HG02870 (cell line): Measurements from ENCODE around the gene PSRC1.

Source experiments
- ATAC-seq: cut with Tn5 transposase; IDR thresholded peaks from one replicate; pipeline ENCODE4 v1.9.1; 2021; ENCODE audit warnings: mild to moderate bottlenecking, moderate library complexity; ENCODE audit not compliant: unreplicated experiment

The PSRC1 gene

GRCh38 chr1:109248797-109249629 lies 33.9 kb downstream of the PSRC1 start, which contains the start of gene CELSR2:
CELSR2 (plus strand) TSS chr1:109249539; CDS start chr1:109250080, 541 bp downstream.
- peak; percentile 69 for ATAC-seq

DNA sequence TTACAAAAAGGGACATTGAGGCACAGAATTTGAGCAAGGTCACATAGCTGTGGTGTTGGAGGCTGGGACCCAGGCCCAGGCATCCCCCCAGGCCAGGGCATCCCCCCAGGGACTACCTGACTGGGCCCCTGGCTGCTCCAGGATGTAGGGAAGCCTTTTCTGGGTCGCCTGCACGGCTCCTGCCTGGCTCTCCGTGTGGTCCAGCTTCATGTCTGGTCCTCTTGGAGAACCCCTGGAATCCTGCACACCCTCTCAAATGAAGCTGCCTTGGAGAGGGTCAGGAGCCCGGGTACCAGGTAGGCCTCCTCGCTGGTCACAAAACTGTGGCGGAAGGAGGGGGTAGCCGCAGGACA lies 34.5 kb downstream of the PSRC1 start:
- ATAC-seq, result no peak

GRCh38 chr1:109247401-109248365 lies 35.3 kb downstream of the PSRC1 start:
- ATAC-seq, result no peak

GRCh38 chr1:109246141-109246551 lies 36.8 kb downstream of the PSRC1 start:
- no peak for ATAC-seq

- no peak for ATAC-seq
Measured at GRCh38 chr1:109243860-109244552, 38.9 kb downstream of the PSRC1 start.

GRCh38 chr1:109243221-109243620 lies 39.7 kb downstream of the PSRC1 start:
- no peak for ATAC-seq

DNA sequence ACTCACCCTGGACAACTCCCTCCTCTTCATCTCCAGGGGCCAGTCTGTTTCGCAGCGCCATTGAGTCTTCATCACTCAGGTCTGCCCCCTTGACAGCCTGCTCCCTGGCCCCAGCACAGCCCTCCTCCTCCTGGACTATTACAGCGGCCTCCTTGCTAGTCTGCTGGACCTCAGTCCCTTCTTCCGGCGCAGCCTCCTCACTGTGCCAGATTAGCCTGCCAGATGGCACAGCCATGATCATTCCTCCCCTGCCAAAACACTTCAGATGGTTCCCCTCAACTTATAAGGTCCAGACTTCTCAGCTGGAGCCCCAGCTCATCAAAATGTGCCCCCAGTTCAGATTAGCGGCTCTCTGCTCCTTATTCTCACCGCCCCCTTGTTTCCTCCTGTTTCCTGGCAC lies 40.6 kb downstream of the PSRC1 start:
- no peak for ATAC-seq

DNA sequence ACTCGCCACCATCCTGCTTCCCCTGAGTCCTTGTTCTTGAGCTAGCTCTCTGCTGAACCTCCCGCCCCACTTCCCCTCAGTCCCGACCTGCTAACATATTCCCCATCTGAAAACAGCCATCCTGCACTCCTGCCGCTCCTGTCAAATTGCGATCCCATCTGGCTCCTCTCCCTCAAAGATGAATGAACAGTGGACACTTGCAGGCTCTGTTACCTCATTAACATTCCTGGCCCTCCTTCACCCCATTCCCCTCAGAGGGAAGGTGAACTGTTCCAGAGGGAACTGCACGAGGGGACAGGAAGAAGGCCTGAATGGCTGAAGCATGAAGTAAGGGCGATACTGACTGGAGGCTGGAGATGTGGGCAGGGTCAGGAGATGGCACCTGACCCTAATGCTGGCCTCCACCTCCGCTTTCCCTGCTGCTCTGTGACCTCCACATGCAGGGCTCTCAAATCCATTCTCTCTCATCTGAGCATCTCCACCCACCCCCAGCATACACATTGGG lies 41.1 kb downstream of the PSRC1 start:
- no peak for ATAC-seq

- ATAC-seq, result no peak
Measured at GRCh38 chr1:109241344-109241743, 41.6 kb downstream of the PSRC1 start.

GRCh38 chr1:109240158-109241152 lies 42.5 kb downstream of the PSRC1 start:
- no peak for ATAC-seq

GRCh38 chr1:109239409-109240068 lies 43.4 kb downstream of the PSRC1 start:
- ATAC-seq, result no peak

DNA sequence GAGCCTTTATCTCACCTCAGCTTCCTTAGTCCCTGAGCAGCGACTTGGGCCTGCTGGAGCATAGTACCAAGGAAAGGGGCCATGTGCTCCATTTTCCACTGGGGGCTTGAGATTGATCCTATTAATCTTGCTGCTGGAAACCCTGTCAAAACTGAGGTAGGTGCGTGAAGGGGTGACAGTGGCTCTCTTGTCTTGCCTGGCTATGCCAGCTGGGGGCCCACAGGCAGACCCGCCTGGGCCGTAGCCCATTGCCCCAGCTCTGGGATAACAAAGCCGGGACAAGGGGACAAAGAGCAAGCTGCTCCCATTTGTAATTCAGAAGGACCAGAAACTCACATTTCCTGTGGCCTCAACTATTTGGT lies 43.9 kb downstream of the PSRC1 start:
- no peak for ATAC-seq

DNA sequence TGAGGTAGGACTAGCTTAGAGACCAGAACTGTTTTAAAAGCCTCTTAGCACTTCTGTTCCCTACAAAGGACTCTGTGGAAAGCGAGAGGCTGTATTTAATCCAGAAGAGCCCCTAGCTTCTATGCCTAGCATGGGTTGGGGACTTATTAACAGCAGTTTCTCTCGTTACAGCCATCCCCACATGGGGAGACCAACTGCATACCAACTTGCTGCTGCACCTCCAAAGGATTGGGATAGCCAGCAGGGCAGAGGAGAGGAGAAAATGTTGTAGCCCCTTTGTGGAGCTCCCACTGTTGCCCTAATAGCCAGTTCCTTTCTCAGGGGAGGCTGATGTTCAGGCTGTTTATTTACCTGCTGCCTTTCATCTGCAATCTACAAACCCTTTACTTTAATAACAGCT lies 44.6 kb downstream of the PSRC1 start:
- ATAC-seq, result no peak

DNA sequence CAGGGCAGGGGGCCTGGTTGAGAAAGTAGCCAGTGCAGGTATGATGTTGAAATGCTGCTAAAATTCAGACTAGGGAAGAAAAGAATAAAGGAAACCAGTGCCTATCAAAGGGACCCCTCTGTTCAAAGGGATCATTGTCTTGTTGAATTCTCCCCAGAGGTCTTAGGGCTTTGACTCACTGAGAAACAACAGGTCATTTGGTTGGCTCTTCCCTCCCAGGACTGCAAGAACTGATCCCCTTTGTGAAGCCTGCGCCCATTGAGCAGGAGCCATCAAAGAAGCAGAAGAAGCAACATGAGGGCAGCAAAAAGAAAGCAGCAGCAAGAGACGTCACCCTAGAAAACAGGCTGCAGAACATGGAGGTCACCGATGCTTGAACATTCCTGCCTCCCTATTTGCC lies 45.4 kb downstream of the PSRC1 start:
- ATAC-seq, result no peak

DNA sequence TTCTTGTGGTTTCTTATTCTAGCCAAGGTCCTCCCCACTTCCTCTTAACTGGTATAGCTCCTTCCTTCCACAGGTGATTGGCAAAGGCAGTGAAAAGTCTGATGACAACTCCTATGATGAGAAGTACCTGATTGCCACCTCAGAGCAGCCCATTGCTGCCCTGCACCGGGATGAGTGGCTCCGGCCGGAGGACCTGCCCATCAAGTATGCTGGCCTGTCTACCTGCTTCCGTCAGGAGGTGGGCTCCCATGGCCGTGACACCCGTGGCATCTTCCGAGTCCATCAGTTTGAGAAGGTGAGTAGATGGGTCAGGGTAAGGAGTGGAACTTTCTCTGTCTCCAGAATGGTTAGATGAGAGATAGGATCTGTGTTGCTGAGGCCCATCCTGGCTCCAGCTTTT lies 47.8 kb downstream of the PSRC1 start:
- ATAC-seq, result no peak

GRCh38 chr1:109231066-109231465 lies 51.9 kb downstream of the PSRC1 start:
- no peak for ATAC-seq
